ENCODE data around the gene PRKAR1A. TPM values are rescaled to one million over a fixed set of nuclear protein-coding genes. Genes with fewer than 3 reads are reported as not detected.
A peak's percentile ranks its signal among the peaks of the same experiment; 100 is the strongest.

PRKAR1A gene
- total RNA-seq, 1 experiment from 2014 or later, result 158 TPM

DNA sequence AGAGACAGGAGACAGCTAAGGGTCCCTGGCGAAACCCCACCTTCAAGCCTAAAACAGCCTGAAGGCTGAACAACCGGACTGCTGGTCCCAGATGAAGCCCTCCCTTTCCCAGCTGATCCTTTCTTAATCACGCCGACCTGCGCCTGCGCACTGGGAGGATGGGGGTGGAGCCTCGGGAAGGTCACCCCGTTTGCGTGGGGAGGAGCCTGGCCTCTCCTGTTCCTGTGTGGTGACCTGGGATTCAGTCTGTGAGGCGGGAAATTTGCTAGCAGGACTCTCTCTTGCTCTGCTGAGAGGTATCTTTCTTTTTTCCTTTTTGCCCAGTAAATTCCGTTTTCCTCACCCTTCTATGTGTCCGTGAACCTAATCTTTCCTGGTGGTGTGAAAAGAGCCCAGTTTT lies 79.4 kb downstream of the PRKAR1A start (continued):
- TF ChIP-seq, protein P1, sequence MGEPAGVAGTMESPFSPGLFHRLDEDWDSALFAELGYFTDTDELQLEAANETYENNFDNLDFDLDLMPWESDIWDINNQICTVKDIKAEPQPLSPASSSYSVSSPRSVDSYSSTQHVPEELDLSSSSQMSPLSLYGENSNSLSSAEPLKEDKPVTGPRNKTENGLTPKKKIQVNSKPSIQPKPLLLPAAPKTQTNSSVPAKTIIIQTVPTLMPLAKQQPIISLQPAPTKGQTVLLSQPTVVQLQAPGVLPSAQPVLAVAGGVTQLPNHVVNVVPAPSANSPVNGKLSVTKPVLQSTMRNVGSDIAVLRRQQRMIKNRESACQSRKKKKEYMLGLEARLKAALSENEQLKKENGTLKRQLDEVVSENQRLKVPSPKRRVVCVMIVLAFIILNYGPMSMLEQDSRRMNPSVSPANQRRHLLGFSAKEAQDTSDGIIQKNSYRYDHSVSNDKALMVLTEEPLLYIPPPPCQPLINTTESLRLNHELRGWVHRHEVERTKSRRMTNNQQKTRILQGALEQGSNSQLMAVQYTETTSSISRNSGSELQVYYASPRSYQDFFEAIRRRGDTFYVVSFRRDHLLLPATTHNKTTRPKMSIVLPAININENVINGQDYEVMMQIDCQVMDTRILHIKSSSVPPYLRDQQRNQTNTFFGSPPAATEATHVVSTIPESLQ (CRISPR knock-in tag; IDR thresholded peaks at IDR 0.05), result no peak
- TF ChIP-seq, protein P2, sequence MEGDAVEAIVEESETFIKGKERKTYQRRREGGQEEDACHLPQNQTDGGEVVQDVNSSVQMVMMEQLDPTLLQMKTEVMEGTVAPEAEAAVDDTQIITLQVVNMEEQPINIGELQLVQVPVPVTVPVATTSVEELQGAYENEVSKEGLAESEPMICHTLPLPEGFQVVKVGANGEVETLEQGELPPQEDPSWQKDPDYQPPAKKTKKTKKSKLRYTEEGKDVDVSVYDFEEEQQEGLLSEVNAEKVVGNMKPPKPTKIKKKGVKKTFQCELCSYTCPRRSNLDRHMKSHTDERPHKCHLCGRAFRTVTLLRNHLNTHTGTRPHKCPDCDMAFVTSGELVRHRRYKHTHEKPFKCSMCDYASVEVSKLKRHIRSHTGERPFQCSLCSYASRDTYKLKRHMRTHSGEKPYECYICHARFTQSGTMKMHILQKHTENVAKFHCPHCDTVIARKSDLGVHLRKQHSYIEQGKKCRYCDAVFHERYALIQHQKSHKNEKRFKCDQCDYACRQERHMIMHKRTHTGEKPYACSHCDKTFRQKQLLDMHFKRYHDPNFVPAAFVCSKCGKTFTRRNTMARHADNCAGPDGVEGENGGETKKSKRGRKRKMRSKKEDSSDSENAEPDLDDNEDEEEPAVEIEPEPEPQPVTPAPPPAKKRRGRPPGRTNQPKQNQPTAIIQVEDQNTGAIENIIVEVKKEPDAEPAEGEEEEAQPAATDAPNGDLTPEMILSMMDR (IDR thresholded peaks at IDR 0.05), result no peak
- no peak for TF ChIP-seq ZNF121 (CRISPR knock-in tag; IDR thresholded peaks at IDR 0.05)
- TF ChIP-seq, protein P3, sequence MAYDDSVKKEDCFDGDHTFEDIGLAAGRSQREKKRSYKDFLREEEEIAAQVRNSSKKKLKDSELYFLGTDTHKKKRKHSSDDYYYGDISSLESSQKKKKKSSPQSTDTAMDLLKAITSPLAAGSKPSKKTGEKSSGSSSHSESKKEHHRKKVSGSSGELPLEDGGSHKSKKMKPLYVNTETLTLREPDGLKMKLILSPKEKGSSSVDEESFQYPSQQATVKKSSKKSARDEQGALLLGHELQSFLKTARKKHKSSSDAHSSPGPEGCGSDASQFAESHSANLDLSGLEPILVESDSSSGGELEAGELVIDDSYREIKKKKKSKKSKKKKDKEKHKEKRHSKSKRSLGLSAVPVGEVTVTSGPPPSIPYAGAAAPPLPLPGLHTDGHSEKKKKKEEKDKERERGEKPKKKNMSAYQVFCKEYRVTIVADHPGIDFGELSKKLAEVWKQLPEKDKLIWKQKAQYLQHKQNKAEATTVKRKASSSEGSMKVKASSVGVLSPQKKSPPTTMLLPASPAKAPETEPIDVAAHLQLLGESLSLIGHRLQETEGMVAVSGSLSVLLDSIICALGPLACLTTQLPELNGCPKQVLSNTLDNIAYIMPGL (CRISPR knock-in tag; IDR thresholded peaks at IDR 0.05), result no peak

DNA sequence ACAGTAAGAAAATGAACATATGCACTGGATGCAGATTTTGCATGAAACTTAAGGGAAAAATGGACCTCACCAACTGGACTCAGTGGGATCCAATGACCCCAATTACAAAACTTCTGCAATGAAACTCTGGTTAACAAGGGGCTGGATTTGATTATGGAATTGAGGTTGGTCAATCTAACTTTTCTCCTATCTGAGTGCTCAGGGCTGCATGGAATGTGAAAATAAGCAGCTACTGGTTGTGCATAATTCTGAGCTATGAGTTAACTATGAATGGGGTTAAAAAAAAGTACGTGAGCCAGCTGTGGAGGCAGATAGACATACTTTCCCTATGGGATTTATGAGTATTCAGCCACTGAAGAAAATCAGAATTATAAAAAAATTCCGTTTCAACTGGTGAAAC lies 79.8 kb downstream of the PRKAR1A start:
- H3K4me1 Mint-ChIP-seq, result peaks cover 20% of the 10 kb centered on the region
- POLR2A ChIA-PET, result no interaction called here
- CTCF ChIA-PET, result interaction anchor here (0.7 to 1.3 kb wide), 4 partner anchors 8 to 121 kb away, joined by 3 to 4 read pairs (median 4); no protein-coding TSS in a partner anchor
- ATAC-seq, result no peak
- H3K4me3 Mint-ChIP-seq, result peak overlapping the region; percentile 34
- H3K9me3 Mint-ChIP-seq, result peaks cover 26% of the 10 kb centered on the region
- H3K27me3 Mint-ChIP-seq (ENCODE audit: low read depth), result no peaks in the 10 kb centered on the region
- H3K27ac Mint-ChIP-seq, result no peak overlapping the region
- H3K36me3 Mint-ChIP-seq, result peaks cover 9% of the 10 kb centered on the region
- no peak for DNase-seq (ENCODE audit: low spot score)
- no peak for TF ChIP-seq CBFB (CRISPR knock-in tag; IDR thresholded peaks at IDR 0.05; ENCODE audit: low read depth)
- TF ChIP-seq ZNF263 (CRISPR knock-in tag; IDR thresholded peaks at IDR 0.05; ENCODE audit: low read depth), result no peak
- TF ChIP-seq, protein P4, sequence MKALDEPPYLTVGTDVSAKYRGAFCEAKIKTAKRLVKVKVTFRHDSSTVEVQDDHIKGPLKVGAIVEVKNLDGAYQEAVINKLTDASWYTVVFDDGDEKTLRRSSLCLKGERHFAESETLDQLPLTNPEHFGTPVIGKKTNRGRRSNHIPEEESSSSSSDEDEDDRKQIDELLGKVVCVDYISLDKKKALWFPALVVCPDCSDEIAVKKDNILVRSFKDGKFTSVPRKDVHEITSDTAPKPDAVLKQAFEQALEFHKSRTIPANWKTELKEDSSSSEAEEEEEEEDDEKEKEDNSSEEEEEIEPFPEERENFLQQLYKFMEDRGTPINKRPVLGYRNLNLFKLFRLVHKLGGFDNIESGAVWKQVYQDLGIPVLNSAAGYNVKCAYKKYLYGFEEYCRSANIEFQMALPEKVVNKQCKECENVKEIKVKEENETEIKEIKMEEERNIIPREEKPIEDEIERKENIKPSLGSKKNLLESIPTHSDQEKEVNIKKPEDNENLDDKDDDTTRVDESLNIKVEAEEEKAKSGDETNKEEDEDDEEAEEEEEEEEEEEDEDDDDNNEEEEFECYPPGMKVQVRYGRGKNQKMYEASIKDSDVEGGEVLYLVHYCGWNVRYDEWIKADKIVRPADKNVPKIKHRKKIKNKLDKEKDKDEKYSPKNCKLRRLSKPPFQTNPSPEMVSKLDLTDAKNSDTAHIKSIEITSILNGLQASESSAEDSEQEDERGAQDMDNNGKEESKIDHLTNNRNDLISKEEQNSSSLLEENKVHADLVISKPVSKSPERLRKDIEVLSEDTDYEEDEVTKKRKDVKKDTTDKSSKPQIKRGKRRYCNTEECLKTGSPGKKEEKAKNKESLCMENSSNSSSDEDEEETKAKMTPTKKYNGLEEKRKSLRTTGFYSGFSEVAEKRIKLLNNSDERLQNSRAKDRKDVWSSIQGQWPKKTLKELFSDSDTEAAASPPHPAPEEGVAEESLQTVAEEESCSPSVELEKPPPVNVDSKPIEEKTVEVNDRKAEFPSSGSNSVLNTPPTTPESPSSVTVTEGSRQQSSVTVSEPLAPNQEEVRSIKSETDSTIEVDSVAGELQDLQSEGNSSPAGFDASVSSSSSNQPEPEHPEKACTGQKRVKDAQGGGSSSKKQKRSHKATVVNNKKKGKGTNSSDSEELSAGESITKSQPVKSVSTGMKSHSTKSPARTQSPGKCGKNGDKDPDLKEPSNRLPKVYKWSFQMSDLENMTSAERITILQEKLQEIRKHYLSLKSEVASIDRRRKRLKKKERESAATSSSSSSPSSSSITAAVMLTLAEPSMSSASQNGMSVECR (CRISPR knock-in tag; IDR thresholded peaks at IDR 0.05; ENCODE audit: borderline replicate concordance), result no peak
- no peak for TF ChIP-seq NR1H2 (CRISPR knock-in tag; IDR thresholded peaks at IDR 0.05)
- TF ChIP-seq NFYB (CRISPR knock-in tag; conservative IDR thresholded peaks at IDR 0.05; ENCODE audit: low read depth), result no peak
- no peak for TF ChIP-seq NR3C1 (CRISPR knock-in tag; conservative IDR thresholded peaks at IDR 0.05; ENCODE audit: low read depth)
- no peak for TF ChIP-seq ZBTB21 (CRISPR knock-in tag; IDR thresholded peaks at IDR 0.05; ENCODE audit: borderline replicate concordance)
- no peak for TF ChIP-seq FOXP1 (CRISPR knock-in tag; IDR thresholded peaks at IDR 0.05; ENCODE audit: borderline replicate concordance)
- no peak for TF ChIP-seq GABPB1 (CRISPR knock-in tag; IDR thresholded peaks at IDR 0.05)
- TF ChIP-seq, protein P5, sequence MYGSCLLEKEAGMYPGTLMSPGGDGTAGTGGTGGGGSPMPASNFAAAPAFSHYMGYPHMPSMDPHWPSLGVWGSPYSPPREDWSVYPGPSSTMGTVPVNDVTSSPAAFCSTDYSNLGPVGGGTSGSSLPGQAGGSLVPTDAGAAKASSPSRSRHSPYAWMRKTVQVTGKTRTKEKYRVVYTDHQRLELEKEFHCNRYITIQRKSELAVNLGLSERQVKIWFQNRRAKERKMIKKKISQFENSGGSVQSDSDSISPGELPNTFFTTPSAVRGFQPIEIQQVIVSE (CRISPR knock-in tag; IDR thresholded peaks at IDR 0.05; ENCODE audit: borderline replicate concordance), result no peak
- no peak for TF ChIP-seq SMAD4 (CRISPR knock-in tag; IDR thresholded peaks at IDR 0.05)
- TF ChIP-seq ZNF317 (CRISPR knock-in tag; IDR thresholded peaks at IDR 0.05; ENCODE audit: borderline replicate concordance, low read depth), result no peak
- no peak for TF ChIP-seq GTF2I (CRISPR knock-in tag; conservative IDR thresholded peaks at IDR 0.05)
- TF ChIP-seq, protein P6, sequence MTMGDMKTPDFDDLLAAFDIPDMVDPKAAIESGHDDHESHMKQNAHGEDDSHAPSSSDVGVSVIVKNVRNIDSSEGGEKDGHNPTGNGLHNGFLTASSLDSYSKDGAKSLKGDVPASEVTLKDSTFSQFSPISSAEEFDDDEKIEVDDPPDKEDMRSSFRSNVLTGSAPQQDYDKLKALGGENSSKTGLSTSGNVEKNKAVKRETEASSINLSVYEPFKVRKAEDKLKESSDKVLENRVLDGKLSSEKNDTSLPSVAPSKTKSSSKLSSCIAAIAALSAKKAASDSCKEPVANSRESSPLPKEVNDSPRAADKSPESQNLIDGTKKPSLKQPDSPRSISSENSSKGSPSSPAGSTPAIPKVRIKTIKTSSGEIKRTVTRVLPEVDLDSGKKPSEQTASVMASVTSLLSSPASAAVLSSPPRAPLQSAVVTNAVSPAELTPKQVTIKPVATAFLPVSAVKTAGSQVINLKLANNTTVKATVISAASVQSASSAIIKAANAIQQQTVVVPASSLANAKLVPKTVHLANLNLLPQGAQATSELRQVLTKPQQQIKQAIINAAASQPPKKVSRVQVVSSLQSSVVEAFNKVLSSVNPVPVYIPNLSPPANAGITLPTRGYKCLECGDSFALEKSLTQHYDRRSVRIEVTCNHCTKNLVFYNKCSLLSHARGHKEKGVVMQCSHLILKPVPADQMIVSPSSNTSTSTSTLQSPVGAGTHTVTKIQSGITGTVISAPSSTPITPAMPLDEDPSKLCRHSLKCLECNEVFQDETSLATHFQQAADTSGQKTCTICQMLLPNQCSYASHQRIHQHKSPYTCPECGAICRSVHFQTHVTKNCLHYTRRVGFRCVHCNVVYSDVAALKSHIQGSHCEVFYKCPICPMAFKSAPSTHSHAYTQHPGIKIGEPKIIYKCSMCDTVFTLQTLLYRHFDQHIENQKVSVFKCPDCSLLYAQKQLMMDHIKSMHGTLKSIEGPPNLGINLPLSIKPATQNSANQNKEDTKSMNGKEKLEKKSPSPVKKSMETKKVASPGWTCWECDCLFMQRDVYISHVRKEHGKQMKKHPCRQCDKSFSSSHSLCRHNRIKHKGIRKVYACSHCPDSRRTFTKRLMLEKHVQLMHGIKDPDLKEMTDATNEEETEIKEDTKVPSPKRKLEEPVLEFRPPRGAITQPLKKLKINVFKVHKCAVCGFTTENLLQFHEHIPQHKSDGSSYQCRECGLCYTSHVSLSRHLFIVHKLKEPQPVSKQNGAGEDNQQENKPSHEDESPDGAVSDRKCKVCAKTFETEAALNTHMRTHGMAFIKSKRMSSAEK (CRISPR knock-in tag; IDR thresholded peaks at IDR 0.05; ENCODE audit: borderline replicate concordance), result no peak
- no peak for TF ChIP-seq NR2C2 (CRISPR knock-in tag; IDR thresholded peaks at IDR 0.05)
- TF ChIP-seq ZNF416 (CRISPR knock-in tag; IDR thresholded peaks at IDR 0.05), result no peak
- TF ChIP-seq, protein P7, sequence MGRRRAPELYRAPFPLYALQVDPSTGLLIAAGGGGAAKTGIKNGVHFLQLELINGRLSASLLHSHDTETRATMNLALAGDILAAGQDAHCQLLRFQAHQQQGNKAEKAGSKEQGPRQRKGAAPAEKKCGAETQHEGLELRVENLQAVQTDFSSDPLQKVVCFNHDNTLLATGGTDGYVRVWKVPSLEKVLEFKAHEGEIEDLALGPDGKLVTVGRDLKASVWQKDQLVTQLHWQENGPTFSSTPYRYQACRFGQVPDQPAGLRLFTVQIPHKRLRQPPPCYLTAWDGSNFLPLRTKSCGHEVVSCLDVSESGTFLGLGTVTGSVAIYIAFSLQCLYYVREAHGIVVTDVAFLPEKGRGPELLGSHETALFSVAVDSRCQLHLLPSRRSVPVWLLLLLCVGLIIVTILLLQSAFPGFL (CRISPR knock-in tag; IDR thresholded peaks at IDR 0.05; ENCODE audit: borderline replicate concordance), result no peak

Data from WTC11 (cell line).